Measurements from ENCODE around the gene C4orf36.
A peak's percentile ranks its signal among the peaks of the same experiment; 100 is the strongest.

The C4orf36 gene, protein sequence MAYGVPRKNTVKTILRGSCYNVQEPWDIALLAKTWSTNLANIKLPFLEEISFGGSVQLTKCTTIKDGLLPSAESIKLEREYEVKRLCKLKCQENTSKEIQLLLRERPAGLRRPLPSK

DNA sequence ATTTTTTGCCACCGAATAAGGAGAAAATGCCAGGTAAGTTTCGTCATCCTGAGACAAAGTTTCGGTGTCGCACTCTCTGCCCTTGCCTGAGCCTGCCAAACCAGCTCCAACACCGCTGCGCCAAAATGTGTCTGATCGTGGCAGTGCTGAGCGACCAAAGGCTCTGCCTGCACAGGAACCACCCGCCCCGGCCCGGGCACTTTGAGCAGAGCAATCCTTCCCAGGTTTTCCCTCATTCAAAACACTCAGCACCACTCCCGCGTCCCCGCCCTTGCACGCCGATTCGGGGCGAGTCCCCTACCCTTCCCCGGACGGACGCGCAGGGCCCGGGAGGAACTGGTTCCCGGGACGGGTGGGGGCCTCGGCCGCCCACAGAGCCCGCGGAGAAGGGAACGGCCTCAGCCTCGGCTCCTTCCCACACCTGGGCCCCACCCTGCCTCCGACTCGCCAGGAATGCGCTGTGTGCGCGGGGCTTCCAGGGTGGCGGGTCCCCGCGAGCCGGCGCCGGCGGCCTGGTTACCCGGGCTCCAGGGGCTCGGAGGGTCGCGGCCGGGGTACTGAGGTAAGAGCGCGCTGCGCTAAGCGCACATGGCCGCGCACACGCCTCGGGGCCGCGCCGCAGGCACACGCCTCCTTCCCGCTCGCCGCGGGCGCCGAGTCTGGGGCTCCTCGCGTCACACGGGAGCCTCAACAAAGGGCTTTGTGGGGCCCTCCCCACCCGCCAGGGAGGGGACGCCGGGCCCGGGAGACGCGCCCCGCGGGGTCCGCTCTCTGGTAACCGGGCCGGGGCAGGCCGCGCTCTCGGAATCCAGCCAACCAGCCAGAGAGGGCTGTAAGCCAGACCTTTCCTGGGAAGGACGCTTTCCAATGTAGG is at the start of gene C4orf36:
Gene C4orf36 (minus strand): TSS at position 661 of the 874 bp plus-strand sequence. CDS start 902 bp downstream, outside the sequence.
- DNase-seq, result peak; percentile 48

GRCh38 chr4:86940920-86941460 is 48.8 kb upstream of the C4orf36 start:
- no peak for DNase-seq

- no peak for DNase-seq
Measured at GRCh38 chr4:86939729-86940575, 47.7 kb upstream of the C4orf36 start.

DNA sequence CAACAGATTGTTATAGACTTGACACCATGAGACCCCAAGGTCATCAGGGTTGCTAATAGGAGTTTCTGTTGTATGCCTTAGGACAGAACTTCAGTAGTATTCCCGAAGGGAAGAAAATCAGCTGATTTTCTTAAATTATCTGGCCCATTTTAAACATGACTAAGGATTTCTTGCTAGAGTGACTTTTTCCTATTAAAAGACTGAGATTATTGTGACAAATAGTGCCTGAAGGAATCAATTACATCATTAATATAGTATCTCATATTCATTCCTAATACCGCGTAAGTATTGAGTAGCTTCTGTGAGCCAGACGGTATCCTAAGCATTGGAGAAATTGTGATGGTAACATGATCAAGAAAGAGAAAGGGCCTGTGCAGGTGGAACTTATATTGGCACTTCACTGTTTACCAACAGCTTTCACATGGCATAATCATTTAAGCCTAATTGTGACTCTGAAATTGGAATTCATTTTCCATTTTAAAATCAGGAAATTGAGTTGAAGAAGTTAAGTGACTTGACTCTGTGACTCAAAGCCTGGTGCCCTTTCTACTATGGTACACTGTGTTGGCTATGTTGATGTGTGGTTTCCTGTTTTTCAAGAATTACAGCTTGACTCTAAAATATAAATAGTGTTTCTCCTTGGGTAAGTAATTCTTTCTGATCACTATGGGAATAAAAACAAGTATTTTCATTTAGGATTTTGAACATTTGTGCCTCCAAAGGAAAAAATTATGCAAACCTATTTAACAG is 46.7 kb upstream of the C4orf36 start:
- no peak for DNase-seq

- DNase-seq, result no peak
Measured at GRCh38 chr4:86935853-86936733, 43.9 kb upstream of the C4orf36 start.

DNA sequence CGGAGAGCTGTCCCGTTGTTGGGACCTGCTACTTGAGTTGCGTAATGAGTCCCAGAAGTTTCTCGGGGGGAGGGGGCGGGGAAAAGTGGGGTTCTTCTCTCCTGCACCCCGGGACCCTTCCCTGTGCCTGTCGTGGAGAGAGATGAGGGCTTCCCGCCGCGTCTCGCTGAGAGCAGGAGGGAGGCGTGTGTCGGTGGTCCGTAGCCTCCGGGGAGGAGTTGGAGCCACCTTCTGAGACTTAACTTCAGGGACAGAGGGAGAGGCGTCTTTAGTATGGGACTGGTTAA is 43.3 kb upstream of the C4orf36 start:
- no peak for DNase-seq

DNA sequence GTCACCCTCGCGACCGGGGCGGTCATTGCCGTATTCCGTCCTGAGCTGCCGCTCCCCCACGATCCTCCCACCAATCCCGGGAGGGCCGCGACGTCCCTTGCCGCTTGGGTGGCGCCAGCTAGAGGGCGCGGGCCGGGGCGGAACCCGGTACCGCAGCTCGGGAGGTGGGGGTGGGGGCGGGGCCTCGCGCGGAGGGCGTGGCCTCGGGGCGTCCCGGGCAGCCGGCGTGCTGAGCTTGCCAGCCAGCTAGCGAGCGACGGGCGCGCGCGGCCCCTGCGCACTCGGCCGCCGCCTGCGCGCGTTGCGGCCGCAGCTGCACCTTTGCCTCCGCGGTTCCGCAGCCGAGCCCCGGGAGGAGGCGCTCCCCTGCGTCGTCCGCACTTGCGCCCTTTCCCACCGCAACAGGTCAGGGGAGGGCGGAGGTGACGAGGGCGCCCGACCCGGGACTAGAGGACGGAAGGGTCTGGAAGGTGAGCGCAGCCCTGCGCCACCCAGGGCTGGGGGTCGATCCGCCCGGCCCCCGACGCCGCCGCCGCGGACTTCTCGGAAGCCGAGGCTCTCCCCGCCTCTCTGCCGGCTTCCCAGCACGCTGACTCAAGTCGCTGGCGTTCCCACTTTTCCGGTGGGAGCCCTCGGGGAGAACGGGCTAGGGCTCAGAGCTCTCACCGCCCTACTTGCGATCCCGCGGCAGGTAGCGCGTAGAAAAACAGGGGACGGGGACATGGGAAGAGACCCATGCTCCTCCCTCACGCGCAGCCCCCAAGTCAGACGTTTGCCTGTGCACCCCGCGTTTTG is 42.7 kb upstream of the C4orf36 start, which contains the start of gene AFF1:
Gene AFF1 (plus strand): TSS at position 241 of the 795 bp plus-strand sequence. CDS start 13,523 bp downstream, outside the sequence.
- DNase-seq, result peak; percentile 44

DNA sequence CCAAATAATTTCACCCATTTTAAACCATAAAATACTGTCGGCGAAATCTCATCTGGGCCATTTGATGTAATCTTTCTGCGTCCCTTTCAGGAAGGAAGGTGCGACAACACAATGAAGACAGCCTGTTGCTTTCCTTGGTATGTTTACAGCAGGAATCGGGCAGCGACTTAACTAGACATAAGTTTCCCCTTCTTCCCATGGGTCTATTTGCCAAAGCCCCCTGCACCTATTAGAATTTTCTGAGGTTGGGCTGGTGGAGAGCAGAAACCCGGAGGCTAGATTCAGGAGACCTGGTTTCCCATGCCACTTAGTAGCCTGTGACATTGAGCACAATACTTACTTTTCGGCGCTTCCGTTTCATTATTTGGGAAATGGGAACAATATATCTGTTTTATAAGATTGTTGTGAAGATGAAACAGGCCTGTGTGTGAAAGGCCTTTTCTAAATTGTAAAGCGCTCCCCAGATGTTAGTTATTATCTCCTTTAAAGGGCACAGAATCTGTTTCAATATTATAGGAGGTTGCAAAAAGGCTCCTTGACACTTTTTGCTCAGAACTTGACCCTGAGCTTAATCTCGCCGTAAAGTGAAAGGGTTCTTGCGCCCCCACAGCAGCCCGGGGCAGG is 42.0 kb upstream of the C4orf36 start:
- no peak for DNase-seq

- no peak for DNase-seq
Measured at GRCh38 chr4:86928400-86929255, 36.4 kb upstream of the C4orf36 start.

DNA sequence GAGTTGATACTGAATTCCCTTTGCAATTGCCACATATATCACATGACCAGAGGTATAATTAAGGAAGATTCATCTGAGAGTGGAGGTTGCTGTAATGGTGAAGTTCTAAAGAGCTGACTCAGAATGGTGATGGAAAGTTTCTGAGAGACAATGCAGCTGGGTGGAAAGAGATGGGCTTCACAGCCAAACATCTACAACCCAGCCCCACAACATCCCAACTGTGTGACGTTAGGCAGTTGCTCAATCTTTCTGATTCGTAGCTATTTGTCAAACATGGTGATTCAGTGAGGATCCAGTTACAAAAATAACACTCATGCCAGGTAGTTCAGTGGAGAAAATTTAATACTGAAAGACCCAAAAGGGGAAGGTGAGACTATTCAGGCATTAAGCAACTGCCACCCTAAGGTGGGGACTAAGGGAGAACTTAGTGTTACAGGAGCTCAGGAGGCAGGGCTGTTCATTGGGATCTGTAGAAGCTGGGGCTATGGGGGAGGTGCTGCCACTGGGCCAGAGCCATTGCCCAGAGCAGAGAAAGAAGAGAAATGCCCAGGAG is 35.7 kb upstream of the C4orf36 start:
- DNase-seq, result no peak

DNA sequence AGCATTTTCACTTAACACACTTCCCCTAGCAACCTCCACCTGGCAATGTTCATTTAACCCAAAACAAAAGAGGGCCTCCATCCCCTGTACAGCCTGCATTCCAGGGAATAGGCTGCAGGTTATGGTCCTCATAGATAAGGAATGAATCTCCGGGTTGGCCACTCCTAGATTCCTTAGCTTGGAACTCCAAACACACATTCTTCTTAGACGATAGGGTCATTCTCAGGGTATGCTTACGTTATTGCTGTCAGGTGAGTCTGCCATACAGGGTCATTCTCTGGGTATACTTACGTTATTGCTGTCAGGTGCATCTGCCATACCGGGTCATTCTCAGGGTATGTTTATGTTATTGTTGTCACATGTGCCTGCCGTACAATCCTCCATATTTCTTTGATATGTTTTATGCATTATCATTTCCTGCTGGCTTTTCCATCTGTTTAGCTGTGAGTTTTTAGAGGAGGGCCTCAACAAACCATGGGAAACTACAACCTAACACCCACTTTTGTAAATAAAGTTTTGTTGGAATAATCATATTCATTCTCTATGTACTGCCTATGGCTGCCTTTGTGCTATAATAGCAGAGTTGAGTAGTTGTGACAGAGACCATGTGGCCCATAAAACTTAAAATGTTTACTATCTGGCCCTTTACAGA is 34.3 kb upstream of the C4orf36 start:
- no peak for DNase-seq

- no peak for DNase-seq
Measured at GRCh38 chr4:86924811-86925210, 32.6 kb upstream of the C4orf36 start.

DNA sequence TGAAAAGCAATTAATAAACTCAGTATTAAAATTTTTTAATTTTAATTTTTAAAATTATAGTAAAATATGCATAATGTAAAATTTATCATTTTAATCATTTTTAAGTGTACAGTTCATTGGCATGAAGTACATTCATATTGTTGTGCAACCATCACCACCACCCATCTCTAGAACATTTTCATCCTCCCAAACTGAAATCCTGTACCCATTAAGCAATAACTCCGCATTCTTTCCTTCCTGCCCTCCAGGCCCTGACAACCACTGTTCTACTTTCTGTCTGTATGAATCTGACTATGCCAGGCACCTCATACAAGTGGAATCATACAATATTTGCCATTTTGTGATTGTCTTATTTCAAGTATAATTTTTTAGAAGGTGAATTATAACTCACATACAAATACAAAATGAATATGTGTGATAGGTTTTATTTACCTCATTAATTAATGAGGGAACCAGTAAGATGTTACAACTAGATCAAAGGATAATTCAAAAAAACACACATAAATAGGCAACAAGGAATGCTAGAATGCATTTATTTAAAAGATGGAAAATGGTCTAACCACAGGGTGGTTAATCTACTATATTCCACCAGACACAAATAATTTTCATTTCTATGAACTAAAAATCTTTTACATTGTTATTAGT is 29.5 kb upstream of the C4orf36 start:
- no peak for DNase-seq

DNA sequence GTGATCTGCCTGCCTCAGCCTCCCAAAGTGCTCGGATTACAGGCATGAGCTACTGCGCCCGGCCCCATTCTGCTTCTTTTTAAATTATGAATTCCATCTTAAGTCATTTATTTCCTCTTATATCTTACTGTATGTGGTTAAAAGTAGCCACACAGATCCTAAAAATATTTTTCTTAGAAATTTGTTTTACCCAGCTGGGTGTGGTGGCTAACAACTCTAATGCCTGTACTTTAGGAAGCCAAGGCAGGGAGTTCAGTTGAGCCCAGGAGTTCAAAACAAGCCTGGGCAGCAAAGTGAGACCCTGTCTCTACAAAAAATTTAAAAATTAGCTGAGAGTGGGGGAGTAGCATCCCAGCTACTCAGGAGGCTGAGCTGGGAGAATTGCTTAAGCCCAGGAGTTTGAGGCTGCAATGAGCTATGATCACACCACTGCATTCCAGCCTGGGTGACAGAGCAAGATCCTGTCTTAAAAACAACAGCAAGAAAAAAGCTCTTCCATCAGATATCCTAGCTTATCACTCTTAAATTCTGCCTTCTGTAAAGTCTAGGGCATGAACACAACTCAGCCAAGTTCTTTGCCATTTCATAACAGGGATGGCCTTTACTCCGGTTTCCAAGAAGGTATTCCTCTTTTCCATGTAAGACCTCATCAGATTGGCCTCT is 27.5 kb upstream of the C4orf36 start:
- DNase-seq, result no peak

GRCh38 chr4:86918539-86919072 is 26.4 kb upstream of the C4orf36 start:
- no peak for DNase-seq

- no peak for DNase-seq
Measured at GRCh38 chr4:86917212-86918039, 25.2 kb upstream of the C4orf36 start.

Data from cortex of kidney (tissue), 1 donor.